Liver (tissue), 9 donors: ENCODE measurements around the gene SLC24A4. TPM values are rescaled to one million over a fixed set of nuclear protein-coding genes. Genes with fewer than 3 reads are reported as not detected.
A peak's percentile ranks its signal among the peaks of the same experiment; 100 is the strongest.

Experiments
- DNase-seq: peaks from one replicate; pipeline ENCODE4 v3.0.0-alpha.2; 2017; ENCODE audit warnings: low spot score
- H3K27ac ChIP-seq, 2 donors: one replicate each; pipeline ENCODE4 v1.7.0; 2013; ENCODE audit warnings: inconsistent platforms in 2 of 2, low read length in 2 of 2, control low read depth in 1 of 2, low read depth in 1 of 2, mild to moderate bottlenecking in 1 of 2
- H3K27me3 ChIP-seq, 4 donors: one replicate each; pipeline versions ENCODE4 v1.6.1 to v1.7.0; 2013; ENCODE audit warnings: low read length in 3 of 4, inconsistent platforms in 1 of 4, mild to moderate bottlenecking in 1 of 4, moderate library complexity in 1 of 4; ENCODE audit not compliant: control insufficient read depth in 4 of 4, insufficient read depth in 4 of 4
- H3K36me3 ChIP-seq, 4 donors: one replicate each; pipeline versions ENCODE4 v1.6.1 to v1.7.0; 2013; ENCODE audit warnings: low read length in 3 of 4, mild to moderate bottlenecking in 3 of 4, low read depth in 1 of 4, moderate library complexity in 1 of 4; ENCODE audit not compliant: control insufficient read depth in 4 of 4, insufficient read depth in 3 of 4
- H3K4me1 ChIP-seq, 4 donors: one replicate each; pipeline versions ENCODE4 v1.6.1 to v1.7.0; 2013; ENCODE audit warnings: low read length in 3 of 4, mild to moderate bottlenecking in 3 of 4, moderate library complexity in 1 of 4; ENCODE audit not compliant: control insufficient read depth in 4 of 4, insufficient read depth in 4 of 4
- H3K4me3 ChIP-seq, 3 donors: one replicate each; pipeline versions ENCODE4 v1.6.1 to v1.7.0; 2013; ENCODE audit warnings: low read length in 3 of 3, control low read depth in 1 of 3, low read depth in 1 of 3, mild to moderate bottlenecking in 1 of 3
- H3K9ac ChIP-seq, 2 donors: one replicate each; pipeline ENCODE4 v1.7.0; 2013; ENCODE audit warnings: low read length in 2 of 2, mild to moderate bottlenecking in 2 of 2, moderate library complexity in 2 of 2, control low read depth in 1 of 2, low read depth in 1 of 2
- H3K9me3 ChIP-seq, 4 donors: one replicate each; pipeline versions ENCODE4 v1.6.1 to v1.7.0; 2013; ENCODE audit warnings: low read length in 3 of 4; ENCODE audit not compliant: control insufficient read depth in 4 of 4
- EGR1 ChIP-seq, 2 donors: IDR thresholded peaks; 2 replicates each; pipeline ENCODE4 v1.6.1; 2016 to 2018; ENCODE audit warnings: antibody characterized with exemption in 2 of 2, low read depth in 2 of 2
- FOXA1 ChIP-seq: IDR thresholded peaks from 2 replicates; pipeline ENCODE4 v1.6.1; 2016; ENCODE audit warnings: antibody characterized with exemption
- GABPA ChIP-seq, 2 donors: IDR thresholded peaks in 1 of 2; conservative IDR thresholded peaks in 1 of 2; 2 replicates each; pipeline ENCODE4 v1.6.1; 2016; ENCODE audit warnings: antibody characterized with exemption in 2 of 2, mild to moderate bottlenecking in 1 of 2, moderate library complexity in 1 of 2
- HNF4A ChIP-seq, 2 donors: conservative IDR thresholded peaks; 2 replicates each; pipeline ENCODE4 v1.6.1; 2016; ENCODE audit warnings: antibody characterized with exemption in 2 of 2, mild to moderate bottlenecking in 2 of 2
- HNF4G ChIP-seq: IDR thresholded peaks from 2 replicates; pipeline ENCODE4 v1.6.1; 2016; ENCODE audit warnings: antibody characterized with exemption
- NR2F2 ChIP-seq: IDR thresholded peaks from 2 replicates; pipeline ENCODE4 v1.6.1; 2016; ENCODE audit warnings: antibody characterized with exemption
- RAD21 ChIP-seq, 2 donors: IDR thresholded peaks; 2 replicates each; pipeline ENCODE4 v1.6.1; 2016; ENCODE audit warnings: antibody characterized with exemption in 2 of 2, mild to moderate bottlenecking in 2 of 2
- RXRA ChIP-seq, 2 donors: IDR thresholded peaks; 2 replicates each; pipeline ENCODE4 v1.6.1; 2017 to 2018; ENCODE audit warnings: antibody characterized with exemption in 2 of 2, mild to moderate bottlenecking in 1 of 2
- SP1 ChIP-seq: IDR thresholded peaks from 2 replicates; pipeline ENCODE4 v1.6.1; 2018; ENCODE audit warnings: antibody characterized with exemption, mild to moderate bottlenecking
- YY1 ChIP-seq: IDR thresholded peaks from 2 replicates; pipeline ENCODE4 v1.6.1; 2016; ENCODE audit warnings: antibody characterized with exemption, mild to moderate bottlenecking
- WGBS: extraction: QIAGEN DNeasy Blood & Tissue Kit; methylation state at CpG from one replicate; pipeline ENCODE4 v1.1.7; 2013; 5-methylcytosine and 5-hydroxymethylcytosine counted together
- polyA plus RNA-seq, 2 donors: library from polyadenylated mRNA; stranded (reverse) in 1 of 2; unstranded in 1 of 2; fragments of 200-250 nt in 1 of 2; fragments of >200 nt in 1 of 2; fragmentation: Nextera tagmentation in 1 of 2; extraction: Ambion mirVana in 1 of 2; gene quantifications; one replicate each; pipeline versions ENCODE4 v1.2.1 to v1.2.3, GENCODE V29; 2013 to 2015
- total RNA-seq, 2 donors: library from RNA; depleted of rRNA; stranded (reverse); fragments of >200 nt; gene quantifications; one replicate each; pipeline ENCODE4 v1.2.3, GENCODE V29; 2014
- TF ChIP-seq, protein P1 (sequence below): fragments of 150-350 bp; IDR thresholded peaks from 2 replicates; pipeline ENCODE4 v1.5.1; 2017; ENCODE audit warnings: improper control_type of control experiment, low read depth, low read length; ENCODE audit not compliant: missing input control
- TF ChIP-seq, protein P2 (sequence below): IDR thresholded peaks from 2 replicates; pipeline ENCODE4 v1.6.1; 2016; ENCODE audit warnings: antibody characterized with exemption
- TF ChIP-seq, protein P3 (sequence below): IDR thresholded peaks from 2 replicates; pipeline ENCODE4 v1.6.1; 2016; ENCODE audit warnings: antibody characterized with exemption
- TF ChIP-seq, protein P4 (sequence below): IDR thresholded peaks from 2 replicates; pipeline ENCODE4 v1.6.1; 2016; ENCODE audit warnings: antibody characterized with exemption
- donor health status: healthy.
- donor health status: healthy.
- donor health status: healthy.
- donor health status: healthy.
- donor health status: healthy.

The SLC24A4 gene
- total and polyA plus RNA-seq, 4 donors = 0.06 to 0.23 (median 0.12) TPM

DNA sequence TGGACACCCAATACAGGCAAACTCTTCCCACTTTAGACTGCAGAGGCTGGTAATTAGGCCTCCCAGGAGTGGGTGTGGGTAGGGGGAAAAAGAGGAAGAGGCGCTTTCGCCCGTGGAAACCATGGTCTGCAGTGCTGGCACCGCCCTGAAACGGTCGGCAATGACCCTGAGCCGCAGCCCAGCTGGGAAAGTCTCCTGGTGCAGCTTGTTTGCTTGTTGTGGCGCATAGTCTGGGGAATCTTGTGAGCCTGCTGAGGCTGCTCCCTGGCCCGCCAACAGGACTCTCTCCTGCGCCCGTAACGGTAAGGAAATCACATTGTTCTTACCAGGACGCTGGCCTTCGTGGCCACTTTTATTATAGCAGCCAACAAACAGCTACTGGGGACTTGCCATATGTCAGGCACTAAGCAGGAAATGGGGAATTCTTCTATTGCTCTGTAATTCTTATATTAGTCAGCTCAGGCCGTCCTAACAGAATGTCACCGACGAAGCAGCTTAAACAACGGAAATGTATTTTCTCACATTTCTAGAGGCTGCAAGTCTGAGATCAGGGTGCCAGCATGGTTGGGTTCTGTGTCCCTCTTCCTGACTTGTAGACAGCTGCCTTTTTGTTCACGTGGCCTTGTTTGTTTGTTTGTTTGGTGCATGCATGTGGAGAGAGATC lies 138.1 kb downstream of the SLC24A4 start:
- DNase-seq = no peak
- Histone ChIP-seq H3K4me1 (peaks cover 0 to 5% (median 0%) of the 10 kb centered on the region in 4 donors), H3K27me3 (no peaks in the 10 kb centered on the region), H3K9me3 (no peaks in the 10 kb centered on the region), H3K4me3 (no peak overlapping the region), H3K9ac (no peak overlapping the region), H3K36me3 (no peaks in the 10 kb centered on the region), H3K27ac (peak overlapping the region; percentile 27 to 51)
- WGBS = 46% methylated on average over 19 of the region's 19 CpGs
- TF ChIP-seq, protein P1, sequence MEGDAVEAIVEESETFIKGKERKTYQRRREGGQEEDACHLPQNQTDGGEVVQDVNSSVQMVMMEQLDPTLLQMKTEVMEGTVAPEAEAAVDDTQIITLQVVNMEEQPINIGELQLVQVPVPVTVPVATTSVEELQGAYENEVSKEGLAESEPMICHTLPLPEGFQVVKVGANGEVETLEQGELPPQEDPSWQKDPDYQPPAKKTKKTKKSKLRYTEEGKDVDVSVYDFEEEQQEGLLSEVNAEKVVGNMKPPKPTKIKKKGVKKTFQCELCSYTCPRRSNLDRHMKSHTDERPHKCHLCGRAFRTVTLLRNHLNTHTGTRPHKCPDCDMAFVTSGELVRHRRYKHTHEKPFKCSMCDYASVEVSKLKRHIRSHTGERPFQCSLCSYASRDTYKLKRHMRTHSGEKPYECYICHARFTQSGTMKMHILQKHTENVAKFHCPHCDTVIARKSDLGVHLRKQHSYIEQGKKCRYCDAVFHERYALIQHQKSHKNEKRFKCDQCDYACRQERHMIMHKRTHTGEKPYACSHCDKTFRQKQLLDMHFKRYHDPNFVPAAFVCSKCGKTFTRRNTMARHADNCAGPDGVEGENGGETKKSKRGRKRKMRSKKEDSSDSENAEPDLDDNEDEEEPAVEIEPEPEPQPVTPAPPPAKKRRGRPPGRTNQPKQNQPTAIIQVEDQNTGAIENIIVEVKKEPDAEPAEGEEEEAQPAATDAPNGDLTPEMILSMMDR = peak; percentile 8
- no peak for TF ChIP-seq NR2F2
- no peak for TF ChIP-seq HNF4A (conservative IDR thresholded peaks at IDR 0.05)
- TF ChIP-seq, protein P2, sequence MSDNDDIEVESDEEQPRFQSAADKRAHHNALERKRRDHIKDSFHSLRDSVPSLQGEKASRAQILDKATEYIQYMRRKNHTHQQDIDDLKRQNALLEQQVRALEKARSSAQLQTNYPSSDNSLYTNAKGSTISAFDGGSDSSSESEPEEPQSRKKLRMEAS = no peak
- TF ChIP-seq, protein P3, sequence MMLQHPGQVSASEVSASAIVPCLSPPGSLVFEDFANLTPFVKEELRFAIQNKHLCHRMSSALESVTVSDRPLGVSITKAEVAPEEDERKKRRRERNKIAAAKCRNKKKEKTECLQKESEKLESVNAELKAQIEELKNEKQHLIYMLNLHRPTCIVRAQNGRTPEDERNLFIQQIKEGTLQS = no peak
- no peak for TF ChIP-seq EGR1 (IDR thresholded peaks at IDR 0.05; ENCODE audit: low read depth in 2 of 2)
- TF ChIP-seq HNF4G = no peak
- no peak for TF ChIP-seq GABPA (IDR thresholded peaks at IDR 0.05 in 1 of 2, conservative IDR thresholded peaks at IDR 0.05 in 1 of 2)
- TF ChIP-seq RAD21 (IDR thresholded peaks at IDR 0.05) = peak; percentile 12 to 22
- no peak for TF ChIP-seq RXRA (IDR thresholded peaks at IDR 0.05)

DNA sequence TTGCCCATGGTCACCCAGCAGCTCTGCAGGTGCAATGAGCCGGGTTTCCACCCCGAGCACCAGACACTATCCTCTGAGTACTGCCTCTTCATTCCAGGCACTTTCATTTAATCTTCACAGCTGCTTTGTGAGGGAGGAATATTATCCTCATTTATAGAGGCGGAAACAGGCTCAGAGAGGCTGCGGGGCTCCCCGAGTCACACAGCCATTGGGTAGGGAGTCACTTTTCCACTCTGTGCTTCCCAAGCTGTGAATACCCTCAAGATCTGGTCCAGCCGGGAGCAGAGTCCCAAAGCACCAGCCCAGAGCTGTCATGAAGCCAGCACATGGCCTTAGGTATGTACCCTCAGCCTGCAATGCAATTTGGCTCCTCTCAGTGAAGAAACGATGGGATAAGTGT lies 138.9 kb downstream of the SLC24A4 start:
- peak overlapping the region in 1 of 2 donors; percentile 51 for H3K27ac ChIP-seq
- no peak for DNase-seq

More for the DNA sequence above, 138.9 kb downstream of the SLC24A4 start:
- peaks cover 0 to 3% (median 2%) of the 10 kb centered on the region in 4 donors for H3K9me3 ChIP-seq
- 89% methylated on average over 7 of the region's 7 CpGs for WGBS
- H3K4me1 ChIP-seq = peaks cover 0 to 5% (median 0%) of the 10 kb centered on the region in 4 donors
- TF ChIP-seq FOXA1 = no peak
- TF ChIP-seq, protein P1 = no peak
- no peak for TF ChIP-seq SP1
- no peak for TF ChIP-seq HNF4A (conservative IDR thresholded peaks at IDR 0.05)
- no peak for TF ChIP-seq YY1
- TF ChIP-seq, protein P4, sequence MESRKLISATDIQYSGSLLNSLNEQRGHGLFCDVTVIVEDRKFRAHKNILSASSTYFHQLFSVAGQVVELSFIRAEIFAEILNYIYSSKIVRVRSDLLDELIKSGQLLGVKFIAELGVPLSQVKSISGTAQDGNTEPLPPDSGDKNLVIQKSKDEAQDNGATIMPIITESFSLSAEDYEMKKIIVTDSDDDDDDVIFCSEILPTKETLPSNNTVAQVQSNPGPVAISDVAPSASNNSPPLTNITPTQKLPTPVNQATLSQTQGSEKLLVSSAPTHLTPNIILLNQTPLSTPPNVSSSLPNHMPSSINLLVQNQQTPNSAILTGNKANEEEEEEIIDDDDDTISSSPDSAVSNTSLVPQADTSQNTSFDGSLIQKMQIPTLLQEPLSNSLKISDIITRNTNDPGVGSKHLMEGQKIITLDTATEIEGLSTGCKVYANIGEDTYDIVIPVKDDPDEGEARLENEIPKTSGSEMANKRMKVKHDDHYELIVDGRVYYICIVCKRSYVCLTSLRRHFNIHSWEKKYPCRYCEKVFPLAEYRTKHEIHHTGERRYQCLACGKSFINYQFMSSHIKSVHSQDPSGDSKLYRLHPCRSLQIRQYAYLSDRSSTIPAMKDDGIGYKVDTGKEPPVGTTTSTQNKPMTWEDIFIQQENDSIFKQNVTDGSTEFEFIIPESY = no peak
- TF ChIP-seq NR2F2 = no peak
- no peak for TF ChIP-seq GABPA (IDR thresholded peaks at IDR 0.05 in 1 of 2, conservative IDR thresholded peaks at IDR 0.05 in 1 of 2)
- TF ChIP-seq EGR1 (IDR thresholded peaks at IDR 0.05; ENCODE audit: low read depth in 2 of 2) = no peak
- no peaks in the 10 kb centered on the region for H3K36me3 ChIP-seq
- no peaks in the 10 kb centered on the region for H3K27me3 ChIP-seq
- no peak overlapping the region for H3K9ac ChIP-seq
- H3K4me3 ChIP-seq = no peak overlapping the region
